ENCODE results near the gene SMARCAL1.

SMARCAL1 gene

DNA sequence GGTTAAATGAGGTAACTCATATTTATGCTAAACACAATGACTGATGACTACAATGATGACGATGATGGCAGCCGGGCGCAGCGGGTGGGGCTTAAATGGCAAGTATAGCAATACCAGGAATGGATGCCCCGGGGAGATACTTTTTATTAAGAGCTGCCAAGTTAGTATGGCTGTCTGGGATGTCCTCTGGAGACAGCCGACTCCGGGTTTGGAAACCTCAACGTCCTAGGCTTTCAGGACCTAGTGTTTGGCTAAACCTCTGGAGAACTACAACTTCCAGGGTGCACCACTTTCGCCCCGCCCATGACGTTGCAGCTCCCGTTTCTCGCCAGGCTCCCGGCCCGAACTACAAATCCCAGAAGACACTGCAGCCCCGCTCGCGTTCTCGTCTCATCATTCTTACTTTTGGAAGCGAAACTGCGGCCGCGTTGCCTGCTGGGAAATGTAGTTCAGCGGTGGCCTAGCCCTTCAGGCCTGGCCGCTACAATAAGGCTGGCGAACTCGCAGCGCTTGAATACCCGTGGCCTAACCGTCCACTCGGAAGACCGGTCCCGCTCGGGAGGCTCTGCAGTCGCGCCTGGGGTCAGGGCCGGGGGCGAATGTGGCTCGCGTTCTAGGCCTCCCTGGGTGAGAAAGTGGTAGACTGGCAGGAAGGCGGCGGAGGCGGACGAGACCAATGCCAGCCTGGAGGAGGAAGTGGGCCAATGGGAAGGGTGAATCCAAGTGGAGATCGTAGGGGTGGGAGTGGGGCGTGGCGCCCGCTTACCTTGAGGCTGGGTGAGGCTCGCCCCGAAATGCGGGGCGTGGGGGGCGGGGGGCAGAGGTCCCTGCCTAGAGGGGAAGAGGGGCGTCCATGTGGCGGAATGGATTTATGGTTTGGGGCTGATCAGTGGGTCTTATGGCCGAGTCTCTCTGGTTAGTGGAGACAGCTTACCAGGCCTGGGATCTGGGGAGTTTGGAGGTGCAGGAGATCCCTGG lies at the start of gene SMARCAL1:
Gene SMARCAL1, plus strand, starts transcription at position 463 of the 978 bp plus-strand sequence. CDS start 2,221 bp downstream, outside the sequence.
- TF ChIP-seq NFIC (IDR thresholded peaks at IDR 0.05) (no peak), EP300 (IDR thresholded peaks at IDR 0.05; ENCODE audit: borderline replicate concordance) (no peak; the same call in 1 of the 2 replicates), TEAD4 (IDR thresholded peaks at IDR 0.05) (no peak), ZBTB7A (IDR thresholded peaks at IDR 0.05; ENCODE audit: low read depth) (no peak), FOXM1 (IDR thresholded peaks at IDR 0.05; ENCODE audit: borderline replicate concordance, low read depth) (no peak), CEBPB (IDR thresholded peaks at IDR 0.05) (no peak), EGR1 (IDR thresholded peaks at IDR 0.05) (no peak), TCF12 (IDR thresholded peaks at IDR 0.05; ENCODE audit: low read depth) (0 out of 2 replicates have a peak, but pooled peaks have one; percentile 39), TAF1 (IDR thresholded peaks at IDR 0.05; ENCODE audit: low read depth) (0 out of 2 replicates have a peak, but pooled peaks have one; percentile 37), YY1 (IDR thresholded peaks at IDR 0.05; ENCODE audit: low read depth) (0 out of 2 replicates have a peak, but pooled peaks have one; percentile 18), CREB1 (IDR thresholded peaks at IDR 0.05; ENCODE audit: low read depth) (peak; percentile 84), RAD21 (IDR thresholded peaks at IDR 0.05; ENCODE audit: low read depth) (no peak)
- TF ChIP-seq, protein P1, sequence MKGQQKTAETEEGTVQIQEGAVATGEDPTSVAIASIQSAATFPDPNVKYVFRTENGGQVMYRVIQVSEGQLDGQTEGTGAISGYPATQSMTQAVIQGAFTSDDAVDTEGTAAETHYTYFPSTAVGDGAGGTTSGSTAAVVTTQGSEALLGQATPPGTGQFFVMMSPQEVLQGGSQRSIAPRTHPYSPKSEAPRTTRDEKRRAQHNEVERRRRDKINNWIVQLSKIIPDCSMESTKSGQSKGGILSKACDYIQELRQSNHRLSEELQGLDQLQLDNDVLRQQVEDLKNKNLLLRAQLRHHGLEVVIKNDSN (IDR thresholded peaks at IDR 0.05): no peak
- TF ChIP-seq, protein P2, sequence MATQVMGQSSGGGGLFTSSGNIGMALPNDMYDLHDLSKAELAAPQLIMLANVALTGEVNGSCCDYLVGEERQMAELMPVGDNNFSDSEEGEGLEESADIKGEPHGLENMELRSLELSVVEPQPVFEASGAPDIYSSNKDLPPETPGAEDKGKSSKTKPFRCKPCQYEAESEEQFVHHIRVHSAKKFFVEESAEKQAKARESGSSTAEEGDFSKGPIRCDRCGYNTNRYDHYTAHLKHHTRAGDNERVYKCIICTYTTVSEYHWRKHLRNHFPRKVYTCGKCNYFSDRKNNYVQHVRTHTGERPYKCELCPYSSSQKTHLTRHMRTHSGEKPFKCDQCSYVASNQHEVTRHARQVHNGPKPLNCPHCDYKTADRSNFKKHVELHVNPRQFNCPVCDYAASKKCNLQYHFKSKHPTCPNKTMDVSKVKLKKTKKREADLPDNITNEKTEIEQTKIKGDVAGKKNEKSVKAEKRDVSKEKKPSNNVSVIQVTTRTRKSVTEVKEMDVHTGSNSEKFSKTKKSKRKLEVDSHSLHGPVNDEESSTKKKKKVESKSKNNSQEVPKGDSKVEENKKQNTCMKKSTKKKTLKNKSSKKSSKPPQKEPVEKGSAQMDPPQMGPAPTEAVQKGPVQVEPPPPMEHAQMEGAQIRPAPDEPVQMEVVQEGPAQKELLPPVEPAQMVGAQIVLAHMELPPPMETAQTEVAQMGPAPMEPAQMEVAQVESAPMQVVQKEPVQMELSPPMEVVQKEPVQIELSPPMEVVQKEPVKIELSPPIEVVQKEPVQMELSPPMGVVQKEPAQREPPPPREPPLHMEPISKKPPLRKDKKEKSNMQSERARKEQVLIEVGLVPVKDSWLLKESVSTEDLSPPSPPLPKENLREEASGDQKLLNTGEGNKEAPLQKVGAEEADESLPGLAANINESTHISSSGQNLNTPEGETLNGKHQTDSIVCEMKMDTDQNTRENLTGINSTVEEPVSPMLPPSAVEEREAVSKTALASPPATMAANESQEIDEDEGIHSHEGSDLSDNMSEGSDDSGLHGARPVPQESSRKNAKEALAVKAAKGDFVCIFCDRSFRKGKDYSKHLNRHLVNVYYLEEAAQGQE (IDR thresholded peaks at IDR 0.05; ENCODE audit: low read depth): no peak
- TF ChIP-seq, protein P3, sequence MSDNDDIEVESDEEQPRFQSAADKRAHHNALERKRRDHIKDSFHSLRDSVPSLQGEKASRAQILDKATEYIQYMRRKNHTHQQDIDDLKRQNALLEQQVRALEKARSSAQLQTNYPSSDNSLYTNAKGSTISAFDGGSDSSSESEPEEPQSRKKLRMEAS (IDR thresholded peaks at IDR 0.05): peak; percentile 65

DNA sequence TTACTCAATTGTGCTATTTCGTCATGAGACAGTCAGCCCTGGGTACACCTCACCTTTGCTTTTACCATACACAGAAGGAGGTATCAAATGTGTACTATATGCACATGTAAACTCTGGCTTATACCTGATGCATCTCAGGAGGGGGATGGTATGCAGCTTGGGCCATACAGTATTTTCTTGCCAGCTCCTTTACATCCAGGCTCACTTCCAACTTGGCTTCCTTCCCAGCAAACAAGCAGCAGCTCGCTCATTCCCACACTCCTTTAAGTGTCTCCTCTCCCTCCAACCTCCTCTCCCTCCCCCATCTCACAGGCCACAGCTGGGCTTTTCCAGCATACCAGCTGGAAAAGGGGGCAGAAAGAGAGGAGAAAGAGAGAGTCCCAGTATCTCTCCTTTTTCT lies 49.6 kb upstream of the SMARCAL1 start:
- TF ChIP-seq CREB1 (IDR thresholded peaks at IDR 0.05; ENCODE audit: low read depth) (no peak), NFIC (IDR thresholded peaks at IDR 0.05) (peak; percentile 54), EGR1 (IDR thresholded peaks at IDR 0.05) (no peak)

DNA sequence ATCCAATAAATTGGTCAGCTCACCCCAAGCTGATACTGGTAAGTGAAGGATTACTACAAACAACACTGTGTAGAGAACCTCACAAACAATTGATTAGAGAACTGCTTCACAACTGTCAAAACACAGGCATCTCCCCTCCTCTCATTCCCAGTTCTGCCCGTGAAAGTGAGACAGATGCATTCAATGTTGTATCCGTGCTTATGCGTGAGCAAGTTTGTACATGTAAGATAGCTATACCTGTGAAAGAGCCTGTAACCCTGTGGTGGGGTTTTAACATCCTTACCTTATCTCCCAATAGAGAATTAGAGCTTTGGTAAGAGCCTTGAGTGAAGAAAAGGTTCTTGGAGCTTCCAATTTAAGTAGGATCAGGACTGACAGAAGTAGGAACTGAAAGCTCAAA lies 49.1 kb upstream of the SMARCAL1 start:
- TF ChIP-seq TEAD4 (IDR thresholded peaks at IDR 0.05): no peak
- TF ChIP-seq EP300 (IDR thresholded peaks at IDR 0.05; ENCODE audit: borderline replicate concordance): no peak
- TF ChIP-seq, protein P3 (IDR thresholded peaks at IDR 0.05): no peak
- TF ChIP-seq, protein P2 (IDR thresholded peaks at IDR 0.05; ENCODE audit: low read depth): no peak
- TF ChIP-seq YY1 (IDR thresholded peaks at IDR 0.05; ENCODE audit: low read depth): no peak
- no peak for TF ChIP-seq RAD21 (IDR thresholded peaks at IDR 0.05; ENCODE audit: low read depth)
- no peak for TF ChIP-seq FOXM1 (IDR thresholded peaks at IDR 0.05; ENCODE audit: borderline replicate concordance, low read depth)
- no peak for TF ChIP-seq ZBTB7A (IDR thresholded peaks at IDR 0.05; ENCODE audit: low read depth)
- TF ChIP-seq, protein P1 (IDR thresholded peaks at IDR 0.05): no peak
- TF ChIP-seq CEBPB (IDR thresholded peaks at IDR 0.05): no peak
- TF ChIP-seq EGR1 (IDR thresholded peaks at IDR 0.05): no peak
- no peak for TF ChIP-seq TAF1 (IDR thresholded peaks at IDR 0.05; ENCODE audit: low read depth)
- TF ChIP-seq CREB1 (IDR thresholded peaks at IDR 0.05; ENCODE audit: low read depth): no peak
- no peak for TF ChIP-seq NFIC (IDR thresholded peaks at IDR 0.05)
- no peak for TF ChIP-seq TCF12 (IDR thresholded peaks at IDR 0.05; ENCODE audit: low read depth)

DNA sequence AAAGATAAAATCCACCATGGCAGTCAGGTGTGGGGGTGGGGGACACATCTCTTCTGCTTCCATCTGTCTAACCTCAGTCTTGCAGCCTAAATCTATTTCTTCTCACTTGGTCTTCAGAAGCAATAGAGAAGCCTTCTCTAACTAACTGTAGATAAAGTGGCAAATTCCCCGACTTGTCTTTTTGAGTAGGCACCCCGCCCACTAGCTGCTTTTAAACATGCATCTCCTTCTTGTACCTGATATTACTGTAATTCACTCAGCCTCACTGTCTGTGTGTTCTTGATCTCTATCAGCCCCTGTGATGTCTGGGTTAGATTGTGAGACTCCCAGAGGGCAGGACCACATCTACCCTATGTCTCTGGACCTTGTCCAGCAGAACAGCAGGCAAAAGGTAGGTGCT lies 46.8 kb upstream of the SMARCAL1 start:
- TF ChIP-seq CEBPB (IDR thresholded peaks at IDR 0.05) (no peak), FOXM1 (IDR thresholded peaks at IDR 0.05; ENCODE audit: borderline replicate concordance, low read depth) (no peak), TAF1 (IDR thresholded peaks at IDR 0.05; ENCODE audit: low read depth) (no peak), YY1 (IDR thresholded peaks at IDR 0.05; ENCODE audit: low read depth) (no peak)
- TF ChIP-seq, protein P2 (IDR thresholded peaks at IDR 0.05; ENCODE audit: low read depth): no peak
- TF ChIP-seq, protein P1 (IDR thresholded peaks at IDR 0.05): no peak
- TF ChIP-seq, protein P3 (IDR thresholded peaks at IDR 0.05): no peak

All from Ishikawa (cell line).